ENCODE results near the gene SRGAP1.

DNA sequence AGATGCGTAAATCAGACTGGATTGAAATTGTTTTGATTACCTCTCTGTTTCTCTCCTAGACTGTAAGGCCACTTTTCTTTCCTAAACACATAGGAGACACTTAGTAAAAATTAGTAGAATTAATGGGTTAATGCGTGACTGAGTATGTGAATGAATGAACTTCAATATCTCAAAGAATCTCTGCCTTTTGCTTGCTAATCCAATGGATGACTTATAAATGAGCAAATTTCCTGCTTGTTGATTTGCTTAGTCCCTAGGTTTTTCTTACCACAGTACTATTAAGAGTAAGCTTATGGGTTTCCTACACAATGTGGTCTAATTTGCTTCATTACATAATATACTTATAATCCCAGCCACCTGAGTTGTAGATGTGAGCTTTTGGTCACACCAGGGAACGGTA is 164.1 kb downstream of the SRGAP1 start:
- TF ChIP-seq, protein P1, sequence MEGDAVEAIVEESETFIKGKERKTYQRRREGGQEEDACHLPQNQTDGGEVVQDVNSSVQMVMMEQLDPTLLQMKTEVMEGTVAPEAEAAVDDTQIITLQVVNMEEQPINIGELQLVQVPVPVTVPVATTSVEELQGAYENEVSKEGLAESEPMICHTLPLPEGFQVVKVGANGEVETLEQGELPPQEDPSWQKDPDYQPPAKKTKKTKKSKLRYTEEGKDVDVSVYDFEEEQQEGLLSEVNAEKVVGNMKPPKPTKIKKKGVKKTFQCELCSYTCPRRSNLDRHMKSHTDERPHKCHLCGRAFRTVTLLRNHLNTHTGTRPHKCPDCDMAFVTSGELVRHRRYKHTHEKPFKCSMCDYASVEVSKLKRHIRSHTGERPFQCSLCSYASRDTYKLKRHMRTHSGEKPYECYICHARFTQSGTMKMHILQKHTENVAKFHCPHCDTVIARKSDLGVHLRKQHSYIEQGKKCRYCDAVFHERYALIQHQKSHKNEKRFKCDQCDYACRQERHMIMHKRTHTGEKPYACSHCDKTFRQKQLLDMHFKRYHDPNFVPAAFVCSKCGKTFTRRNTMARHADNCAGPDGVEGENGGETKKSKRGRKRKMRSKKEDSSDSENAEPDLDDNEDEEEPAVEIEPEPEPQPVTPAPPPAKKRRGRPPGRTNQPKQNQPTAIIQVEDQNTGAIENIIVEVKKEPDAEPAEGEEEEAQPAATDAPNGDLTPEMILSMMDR (conservative IDR thresholded peaks at IDR 0.05): no peak
- TF ChIP-seq ZFX (IDR thresholded peaks at IDR 0.05): no peak

All from C4-2B (cell line).